Measurements from ENCODE around the gene CTDSP2. TPM values are rescaled to one million over a fixed set of nuclear protein-coding genes. Genes with fewer than 3 reads are reported as not detected.

Gene CTDSP2
- total RNA-seq, 1 experiment from 2014 or later, result 82.7 TPM

GRCh38 chr12:57815177-57816000 is 31.1 kb downstream of the CTDSP2 start:
- Histone ChIP-seq H3K4me2 (ENCODE audit: low read length) (no peak overlapping the region), H2AFZ (ENCODE audit: low read depth, low read length, poor library complexity, severe bottlenecking) (no peak overlapping the region), H3K4me3 (replicated peaks in 1 of 2; ENCODE audit: low read depth in 1 of 2, low read length in 2 of 2) (no peak overlapping the region), H3K27ac (ENCODE audit: low read depth, low read length) (no peak overlapping the region), H3K9me3 (ENCODE audit: control insufficient read depth in 1 of 2, insufficient read depth in 1 of 2, low read depth in 1 of 2, low read length in 2 of 2) (no peaks in the 10 kb centered on the region), H3K27me3 (ENCODE audit: insufficient read depth, low read length) (no peaks in the 10 kb centered on the region), H3K79me2 (ENCODE audit: insufficient read depth, low read length) (no peaks in the 10 kb centered on the region), H3K4me1 (ENCODE audit: control insufficient read depth in 1 of 2, insufficient read depth in 2 of 2, low read length in 2 of 2) (peaks cover 0 to 8% of the 10 kb centered on the region in 2 experiments; a peak in 2 of 4 replicates), H3K9ac (ENCODE audit: low read length) (no peak overlapping the region), H3K9me2 (ENCODE audit: insufficient read depth) (no peaks in the 10 kb centered on the region), H4K20me1 (ENCODE audit: insufficient read depth) (no peaks in the 10 kb centered on the region), H3K36me3 (ENCODE audit: control insufficient read depth in 1 of 2, insufficient read depth in 2 of 2, low read length in 2 of 2) (no peaks in the 10 kb centered on the region)
- no TSS peak for BruUV-seq (replicated peaks)
- DNase-seq (ENCODE audit: low read depth, low spot score), result no peak
- POLR2A ChIA-PET, result no interaction called here
- intact Hi-C loops (cut with micrococcal nuclease), result no loop called here
- RAD21 ChIA-PET (ENCODE audit: low non-redundant PET in 1 of 2, low total read pairs in 2 of 2, uncharacterized antibody in 2 of 2, unreplicated experiment in 2 of 2), result no interaction called here
- CTCF ChIA-PET, result interaction anchor here (1.2 kb wide), 2 partner anchors 13 to 17 kb away, joined by 3 to 4 read pairs; no protein-coding TSS in a partner anchor
- TF ChIP-seq RAD21 (IDR thresholded peaks at IDR 0.05; ENCODE audit: low read depth) (peak; percentile 38; the same call in 1 of the 2 replicates), JUND (IDR thresholded peaks at IDR 0.05) (no peak), FOSL1 (IDR thresholded peaks at IDR 0.05; ENCODE audit: low read depth) (no peak), POLR2AphosphoS5 (IDR thresholded peaks at IDR 0.05; ENCODE audit: low read depth, low read length) (no peak)
- ATAC-seq, result peak; percentile 54

- DNase-seq (ENCODE audit: low read depth, low spot score) (no peak), ATAC-seq (no peak)
- Histone ChIP-seq H2AFZ (ENCODE audit: low read depth, low read length, poor library complexity, severe bottlenecking) (no peak overlapping the region), H3K27ac (ENCODE audit: low read depth, low read length) (no peak overlapping the region), H3K4me3 (replicated peaks in 1 of 2; ENCODE audit: low read depth in 1 of 2, low read length in 2 of 2) (no peak overlapping the region), H3K9me3 (ENCODE audit: control insufficient read depth in 1 of 2, insufficient read depth in 1 of 2, low read depth in 1 of 2, low read length in 2 of 2) (no peaks in the 10 kb centered on the region), H3K4me2 (ENCODE audit: low read length) (no peak overlapping the region), H3K9ac (ENCODE audit: low read length) (no peak overlapping the region), H3K4me1 (ENCODE audit: control insufficient read depth in 1 of 2, insufficient read depth in 2 of 2, low read length in 2 of 2) (peaks cover 0 to 13% of the 10 kb centered on the region in 2 experiments; a peak in 2 of 4 replicates), H3K36me3 (ENCODE audit: control insufficient read depth in 1 of 2, insufficient read depth in 2 of 2, low read length in 2 of 2) (no peaks in the 10 kb centered on the region), H3K9me2 (ENCODE audit: insufficient read depth) (no peaks in the 10 kb centered on the region), H3K27me3 (ENCODE audit: insufficient read depth, low read length) (no peaks in the 10 kb centered on the region), H3K79me2 (ENCODE audit: insufficient read depth, low read length) (no peaks in the 10 kb centered on the region), H4K20me1 (ENCODE audit: insufficient read depth) (no peaks in the 10 kb centered on the region)
- CTCF ChIA-PET, result no interaction called here
- BruUV-seq (replicated peaks), result no TSS peak
- intact Hi-C loops (cut with micrococcal nuclease), result no loop called here
- POLR2A ChIA-PET, result no interaction called here
- RAD21 ChIA-PET (ENCODE audit: low non-redundant PET in 1 of 2, low total read pairs in 2 of 2, uncharacterized antibody in 2 of 2, unreplicated experiment in 2 of 2), result no interaction called here
- no peak for TF ChIP-seq POLR2AphosphoS5 (IDR thresholded peaks at IDR 0.05; ENCODE audit: low read depth, low read length)
- no peak for TF ChIP-seq ZFX (IDR thresholded peaks at IDR 0.05)
- no peak for TF ChIP-seq SIN3A (IDR thresholded peaks at IDR 0.05; ENCODE audit: low read depth)
- TF ChIP-seq ATF3 (IDR thresholded peaks at IDR 0.05), result no peak
- no peak for TF ChIP-seq POLR2A (IDR thresholded peaks at IDR 0.05; ENCODE audit: borderline replicate concordance, extremely low read depth, insufficient read depth, insufficient read length)
- TF ChIP-seq JUND (IDR thresholded peaks at IDR 0.05), result no peak
- no peak for TF ChIP-seq EGR1 (IDR thresholded peaks at IDR 0.05; ENCODE audit: low read depth)
- TF ChIP-seq MAX (IDR thresholded peaks at IDR 0.05), result no peak
- TF ChIP-seq CEBPB (IDR thresholded peaks at IDR 0.05; ENCODE audit: low read depth), result no peak
- TF ChIP-seq RAD21 (IDR thresholded peaks at IDR 0.05; ENCODE audit: low read depth), result no peak
- TF ChIP-seq, protein P1, sequence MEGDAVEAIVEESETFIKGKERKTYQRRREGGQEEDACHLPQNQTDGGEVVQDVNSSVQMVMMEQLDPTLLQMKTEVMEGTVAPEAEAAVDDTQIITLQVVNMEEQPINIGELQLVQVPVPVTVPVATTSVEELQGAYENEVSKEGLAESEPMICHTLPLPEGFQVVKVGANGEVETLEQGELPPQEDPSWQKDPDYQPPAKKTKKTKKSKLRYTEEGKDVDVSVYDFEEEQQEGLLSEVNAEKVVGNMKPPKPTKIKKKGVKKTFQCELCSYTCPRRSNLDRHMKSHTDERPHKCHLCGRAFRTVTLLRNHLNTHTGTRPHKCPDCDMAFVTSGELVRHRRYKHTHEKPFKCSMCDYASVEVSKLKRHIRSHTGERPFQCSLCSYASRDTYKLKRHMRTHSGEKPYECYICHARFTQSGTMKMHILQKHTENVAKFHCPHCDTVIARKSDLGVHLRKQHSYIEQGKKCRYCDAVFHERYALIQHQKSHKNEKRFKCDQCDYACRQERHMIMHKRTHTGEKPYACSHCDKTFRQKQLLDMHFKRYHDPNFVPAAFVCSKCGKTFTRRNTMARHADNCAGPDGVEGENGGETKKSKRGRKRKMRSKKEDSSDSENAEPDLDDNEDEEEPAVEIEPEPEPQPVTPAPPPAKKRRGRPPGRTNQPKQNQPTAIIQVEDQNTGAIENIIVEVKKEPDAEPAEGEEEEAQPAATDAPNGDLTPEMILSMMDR (IDR thresholded peaks at IDR 0.05 in 2 of 3, conservative IDR thresholded peaks at IDR 0.05 in 1 of 3; ENCODE audit: borderline replicate concordance in 1 of 3, insufficient read depth in 1 of 3, low read depth in 2 of 3, low read length in 2 of 3), result no peak
- TF ChIP-seq, protein P2, sequence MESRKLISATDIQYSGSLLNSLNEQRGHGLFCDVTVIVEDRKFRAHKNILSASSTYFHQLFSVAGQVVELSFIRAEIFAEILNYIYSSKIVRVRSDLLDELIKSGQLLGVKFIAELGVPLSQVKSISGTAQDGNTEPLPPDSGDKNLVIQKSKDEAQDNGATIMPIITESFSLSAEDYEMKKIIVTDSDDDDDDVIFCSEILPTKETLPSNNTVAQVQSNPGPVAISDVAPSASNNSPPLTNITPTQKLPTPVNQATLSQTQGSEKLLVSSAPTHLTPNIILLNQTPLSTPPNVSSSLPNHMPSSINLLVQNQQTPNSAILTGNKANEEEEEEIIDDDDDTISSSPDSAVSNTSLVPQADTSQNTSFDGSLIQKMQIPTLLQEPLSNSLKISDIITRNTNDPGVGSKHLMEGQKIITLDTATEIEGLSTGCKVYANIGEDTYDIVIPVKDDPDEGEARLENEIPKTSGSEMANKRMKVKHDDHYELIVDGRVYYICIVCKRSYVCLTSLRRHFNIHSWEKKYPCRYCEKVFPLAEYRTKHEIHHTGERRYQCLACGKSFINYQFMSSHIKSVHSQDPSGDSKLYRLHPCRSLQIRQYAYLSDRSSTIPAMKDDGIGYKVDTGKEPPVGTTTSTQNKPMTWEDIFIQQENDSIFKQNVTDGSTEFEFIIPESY (IDR thresholded peaks at IDR 0.05; ENCODE audit: extremely low read depth, insufficient replicate concordance, low read length), result no peak
- TF ChIP-seq ZNF274 (IDR thresholded peaks at IDR 0.05; ENCODE audit: low read depth, low read length), result no peak
These were observed 32.4 kb downstream of the CTDSP2 start for GRCh38 chr12:57813971-57814772.

Data from HCT116 (cell line).